Spleen (tissue), 7 donors: ENCODE measurements around the gene SPN.

Experiments
- CTCF ChIP-seq, 11 experiments: fragments of 200-600 bp in 7 of 11; fragments of 450-650 bp in 4 of 11; sonication (generic) in 4 of 11; IDR thresholded peaks in 8 of 11; conservative IDR thresholded peaks in 3 of 11; 1 replicate in 7 of 11; 2 replicates in 4 of 11; pipeline versions ENCODE4 v1.4.0 to v1.8.0; 2016 to 2021; ENCODE audit warnings: antibody characterized with exemption in 11 of 11, inconsistent platforms in 4 of 11, mild to moderate bottlenecking in 1 of 11
- POLR2A ChIP-seq, 3 donors: fragments of 450-650 bp; IDR thresholded peaks; one replicate each; pipeline ENCODE4 v1.5.1; 2017; ENCODE audit warnings: antibody characterized with exemption in 3 of 3, mild to moderate bottlenecking in 1 of 3
- POLR2AphosphoS5 ChIP-seq, 3 donors: sonication (generic); formaldehyde crosslinking; IDR thresholded peaks; one replicate each; pipeline ENCODE4 v1.5.1; 2017; ENCODE audit warnings: antibody characterized with exemption in 3 of 3
- donor health status: DM: no; HTN: no; CAD: no; lungs with moderate emphysema.
- donor health status: DM: no; HTN: no; CAD: no.
- donor health status: DM: no; HTN: no; CAD: no.

- TF ChIP-seq CTCF (IDR thresholded peaks at IDR 0.05 in 8 of 11, conservative IDR thresholded peaks at IDR 0.05 in 3 of 11) (no peak), POLR2A (IDR thresholded peaks at IDR 0.05) (no peak), POLR2AphosphoS5 (IDR thresholded peaks at IDR 0.05) (no peak)
Measured at GRCh38 chr16:29646947-29647346, 16.1 kb upstream of the SPN start.
